Measurements from ENCODE around the gene SPG7.

Gene SPG7

GRCh38 chr16:89556750-89557689, 48.8 kb downstream of the SPG7 start:
- Histone ChIP-seq H3K36me3 (ENCODE audit: insufficient read depth, low read length) (peaks cover 60% of the 10 kb centered on the region), H3F3A (ENCODE audit: insufficient read depth, low read length) (0 out of 2 replicates have a peak, but pooled peaks cover 6% of the 10 kb centered on the region), H3K4me3 (ENCODE audit: low read depth, low read length, poor library complexity, severe bottlenecking) (no peak overlapping the region), H2AFZ (ENCODE audit: low read length) (no peak overlapping the region), H3K4me1 (ENCODE audit: insufficient read depth, low read length, severe bottlenecking) (peaks cover 29% of the 10 kb centered on the region), H3K9me2 (ENCODE audit: low read depth, low read length) (no peaks in the 10 kb centered on the region), H3K9ac (ENCODE audit: low read length) (no peak overlapping the region; the same call in 1 of the 2 replicates), H3K4me2 (ENCODE audit: low read length) (no peak overlapping the region), H4K20me1 (ENCODE audit: insufficient read depth, low read length) (no peaks in the 10 kb centered on the region), H3K27me3 (ENCODE audit: insufficient read depth, low read length) (no peaks in the 10 kb centered on the region), H3K9me3 (ENCODE audit: low read length) (no peaks in the 10 kb centered on the region), H3K79me2 (ENCODE audit: insufficient read depth, low read length) (peaks cover 4% of the 10 kb centered on the region; the same call in 1 of the 2 replicates), H3K27ac (ENCODE audit: low read depth, low read length, poor library complexity, severe bottlenecking) (peak overlapping the region; percentile 69)
- TF ChIP-seq EZH2 (IDR thresholded peaks at IDR 0.05; ENCODE audit: borderline replicate concordance, low read length) (no peak), CTCF (IDR thresholded peaks at IDR 0.05; ENCODE audit: low read length) (peak; percentile 96)

- no peaks in the 10 kb centered on the region for H4K20me1 ChIP-seq (ENCODE audit: insufficient read depth, low read length)
- H3K9me2 ChIP-seq (ENCODE audit: low read depth, low read length) = no peaks in the 10 kb centered on the region
- H3K4me2 ChIP-seq (ENCODE audit: low read length) = no peak overlapping the region
- no peaks in the 10 kb centered on the region for H3K9me3 ChIP-seq (ENCODE audit: low read length)
- no peaks in the 10 kb centered on the region for H3K27me3 ChIP-seq (ENCODE audit: insufficient read depth, low read length)
- H3K4me3 ChIP-seq (ENCODE audit: low read depth, low read length, poor library complexity, severe bottlenecking) = no peak overlapping the region
- H3K79me2 ChIP-seq (ENCODE audit: insufficient read depth, low read length) = peaks cover 4% of the 10 kb centered on the region; the same call in 1 of the 2 replicates
- H3K4me1 ChIP-seq (ENCODE audit: insufficient read depth, low read length, severe bottlenecking) = peaks cover 37% of the 10 kb centered on the region
- no peak overlapping the region; the same call in 1 of the 2 replicates for H3K9ac ChIP-seq (ENCODE audit: low read length)
- H3K27ac ChIP-seq (ENCODE audit: low read depth, low read length, poor library complexity, severe bottlenecking) = peak overlapping the region; percentile 48
- TF ChIP-seq CTCF (IDR thresholded peaks at IDR 0.05; ENCODE audit: low read length) = no peak
- TF ChIP-seq EZH2 (IDR thresholded peaks at IDR 0.05; ENCODE audit: borderline replicate concordance, low read length) = no peak
- 0 out of 2 replicates have a peak, but pooled peaks cover 10% of the 10 kb centered on the region for H3F3A ChIP-seq (ENCODE audit: insufficient read depth, low read length)
- peaks cover 61% of the 10 kb centered on the region for H3K36me3 ChIP-seq (ENCODE audit: insufficient read depth, low read length)
- no peak overlapping the region for H2AFZ ChIP-seq (ENCODE audit: low read length)
Observed at GRCh38 chr16:89557690-89558490, 49.7 kb downstream of the SPG7 start.

GRCh38 chr16:89560378-89561141, 52.4 kb downstream of the SPG7 start, which contains the start of gene RPL13:
Gene RPL13 (plus strand): TSS chr16:89560682. CDS start chr16:89560960, 278 bp downstream.
- H3K79me2 ChIP-seq (ENCODE audit: insufficient read depth, low read length) = peaks cover 4% of the 10 kb centered on the region; the same call in 1 of the 2 replicates
- no peaks in the 10 kb centered on the region for H3K9me3 ChIP-seq (ENCODE audit: low read length)
- H3F3A ChIP-seq (ENCODE audit: insufficient read depth, low read length) = peaks cover 24% of the 10 kb centered on the region
- peak within 1 kb of the TSS; percentile 61 for H3K27ac ChIP-seq (ENCODE audit: low read depth, low read length, poor library complexity, severe bottlenecking)
- H3K9me2 ChIP-seq (ENCODE audit: low read depth, low read length) = no peaks in the 10 kb centered on the region
- H4K20me1 ChIP-seq (ENCODE audit: insufficient read depth, low read length) = no peaks in the 10 kb centered on the region
- peaks cover 60% of the 10 kb centered on the region for H3K4me1 ChIP-seq (ENCODE audit: insufficient read depth, low read length, severe bottlenecking)
- peaks cover 60% of the 10 kb centered on the region for H3K36me3 ChIP-seq (ENCODE audit: insufficient read depth, low read length)
- no peak for TF ChIP-seq EZH2 (IDR thresholded peaks at IDR 0.05; ENCODE audit: borderline replicate concordance, low read length)
- no peak for TF ChIP-seq CTCF (IDR thresholded peaks at IDR 0.05; ENCODE audit: low read length)
- peak within 1 kb of the TSS; percentile 99 for H3K4me3 ChIP-seq (ENCODE audit: low read depth, low read length, poor library complexity, severe bottlenecking)
- H3K4me2 ChIP-seq (ENCODE audit: low read length) = peak within 1 kb of the TSS; percentile 92
- H2AFZ ChIP-seq (ENCODE audit: low read length) = no peak within 1 kb of the TSS
- H3K27me3 ChIP-seq (ENCODE audit: insufficient read depth, low read length) = no peaks in the 10 kb centered on the region
- H3K9ac ChIP-seq (ENCODE audit: low read length) = peak within 1 kb of the TSS; percentile 98
